ENCODE measurements around the gene HARBI1. TPM values are rescaled to one million over a fixed set of nuclear protein-coding genes. Genes with fewer than 3 reads are reported as not detected.

Gene HARBI1, protein sequence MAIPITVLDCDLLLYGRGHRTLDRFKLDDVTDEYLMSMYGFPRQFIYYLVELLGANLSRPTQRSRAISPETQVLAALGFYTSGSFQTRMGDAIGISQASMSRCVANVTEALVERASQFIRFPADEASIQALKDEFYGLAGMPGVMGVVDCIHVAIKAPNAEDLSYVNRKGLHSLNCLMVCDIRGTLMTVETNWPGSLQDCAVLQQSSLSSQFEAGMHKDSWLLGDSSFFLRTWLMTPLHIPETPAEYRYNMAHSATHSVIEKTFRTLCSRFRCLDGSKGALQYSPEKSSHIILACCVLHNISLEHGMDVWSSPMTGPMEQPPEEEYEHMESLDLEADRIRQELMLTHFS
- 3.6 and 4.0 TPM in 2 replicates for total RNA-seq

GRCh38 chr11:46617134-46617971 lies at the start of gene HARBI1, which contains the start of gene ATG13:
TSS of gene HARBI1 (minus strand) at chr11:46617227. CDS start at chr11:46616237, 990 bp downstream.
TSS of gene ATG13 (plus strand) at chr11:46617553. CDS start at chr11:46644292, 26,739 bp downstream.

GRCh38 chr11:46593550-46594373 lies 23.3 kb downstream of the HARBI1 start, which contains the start of gene AMBRA1:
TSS of gene AMBRA1 (minus strand) at chr11:46594023. CDS start at chr11:46548380, 45,643 bp downstream.

Other genes starting within 250 kb of the HARBI1 start
- gene MDK, start 235.6 kb downstream of the HARBI1 start, total RNA-seq = 443 and 505 TPM in 2 replicates
- 0.39 TPM in 1 of 2 replicates, not detected in the other for gene CHRM4, start 225.5 kb downstream of the HARBI1 start, total RNA-seq
- gene AMBRA1, start 23.2 kb downstream of the HARBI1 start, total RNA-seq = 19.2 and 21.9 TPM in 2 replicates
- gene ATG13, start 326 bp upstream of the HARBI1 start, total RNA-seq = 95.4 and 109 TPM in 2 replicates
- 42.1 and 70.5 TPM in 2 replicates for gene ARHGAP1, start 83.4 kb upstream of the HARBI1 start, total RNA-seq
- gene ZNF408, start 83.8 kb upstream of the HARBI1 start, total RNA-seq = 13.1 and 13.2 TPM in 2 replicates
- gene F2, start 102.0 kb upstream of the HARBI1 start, total RNA-seq = not detected in 2 replicates
- gene CKAP5, start 229.1 kb upstream of the HARBI1 start, total RNA-seq = 37.5 and 50.0 TPM in 2 replicates

Data from epithelial cell of alveolus of lung (primary cell).